Activated CD4-positive, alpha-beta T cell treated with anti-CD3 and anti-CD28 coated beads for 36 hours (primary cell): ENCODE measurements around the gene NOX5. TPM values are rescaled to one million over a fixed set of nuclear protein-coding genes. Genes with fewer than 3 reads are reported as not detected.
"Not testable (repeated sequence)": the region's sequence is repeated elsewhere in the genome, so short reads cannot be mapped to it uniquely, and the experiment has no call there.

Source experiments
- ATAC-seq: fragments of 200-7000 bp; cut with Tn5 transposase; one replicate; pipeline ENCODE4 v1.10.0; 2021; ENCODE audit warnings: mild to moderate bottlenecking, moderate library complexity
- CTCF ChIA-PET: fragments of 350-600 bp; sonication (Branson Sonifier 250); formaldehyde crosslinking; loops from one replicate; lab custom pipeline; 2021; ENCODE audit warnings: antibody characterized with exemption; lab: Charles Lee
- POLR2A ChIA-PET: fragments of 350-600 bp; sonication (Branson Sonifier 250); formaldehyde crosslinking; loops from one replicate; lab custom pipeline; 2021; ENCODE audit warnings: antibody characterized with exemption, inconsistent platforms; lab: Charles Lee
- DNase-seq: peaks from one replicate; pipeline ENCODE4 v3.0.0-alpha.2; 2020
- H3K27ac Mint-ChIP-seq: one replicate; pipeline ENCODE4 v1.8.0; 2021; ENCODE audit warnings: mixed read lengths
- H3K27me3 Mint-ChIP-seq: one replicate; pipeline ENCODE4 v1.8.0; 2021; ENCODE audit warnings: mixed read lengths
- H3K36me3 Mint-ChIP-seq: one replicate; pipeline ENCODE4 v1.8.0; 2021; ENCODE audit warnings: low read depth, mixed read lengths
- H3K4me1 Mint-ChIP-seq: one replicate; pipeline ENCODE4 v1.8.0; 2021; ENCODE audit warnings: mixed read lengths
- H3K4me3 Mint-ChIP-seq: one replicate; pipeline ENCODE4 v1.8.0; 2021; ENCODE audit warnings: mild to moderate bottlenecking, moderate library complexity, mixed read lengths
- H3K9me3 Mint-ChIP-seq: one replicate; pipeline ENCODE4 v1.8.0; 2021; ENCODE audit warnings: low read depth, mixed read lengths
- intact Hi-C, 2 experiments: fragments of 100-400 bp; cut with DNase I in 1 of 2; cut with micrococcal nuclease in 1 of 2; formaldehyde crosslinking; loops; one replicate each; pipeline versions ENCODE4 v1.14.2 to v1.15.1; 2022 to 2024; cut with DNase I, micrococcal nuclease
- total RNA-seq, 2 experiments: library from RNA; stranded (reverse); gene quantifications; one replicate each; pipeline ENCODE4 v1.2.3, GENCODE V29; 2021

The NOX5 gene, protein sequence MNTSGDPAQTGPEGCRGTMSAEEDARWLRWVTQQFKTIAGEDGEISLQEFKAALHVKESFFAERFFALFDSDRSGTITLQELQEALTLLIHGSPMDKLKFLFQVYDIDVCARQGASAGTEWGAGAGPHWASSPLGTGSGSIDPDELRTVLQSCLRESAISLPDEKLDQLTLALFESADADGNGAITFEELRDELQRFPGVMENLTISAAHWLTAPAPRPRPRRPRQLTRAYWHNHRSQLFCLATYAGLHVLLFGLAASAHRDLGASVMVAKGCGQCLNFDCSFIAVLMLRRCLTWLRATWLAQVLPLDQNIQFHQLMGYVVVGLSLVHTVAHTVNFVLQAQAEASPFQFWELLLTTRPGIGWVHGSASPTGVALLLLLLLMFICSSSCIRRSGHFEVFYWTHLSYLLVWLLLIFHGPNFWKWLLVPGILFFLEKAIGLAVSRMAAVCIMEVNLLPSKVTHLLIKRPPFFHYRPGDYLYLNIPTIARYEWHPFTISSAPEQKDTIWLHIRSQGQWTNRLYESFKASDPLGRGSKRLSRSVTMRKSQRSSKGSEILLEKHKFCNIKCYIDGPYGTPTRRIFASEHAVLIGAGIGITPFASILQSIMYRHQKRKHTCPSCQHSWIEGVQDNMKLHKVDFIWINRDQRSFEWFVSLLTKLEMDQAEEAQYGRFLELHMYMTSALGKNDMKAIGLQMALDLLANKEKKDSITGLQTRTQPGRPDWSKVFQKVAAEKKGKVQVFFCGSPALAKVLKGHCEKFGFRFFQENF
- not detected for total RNA-seq

DNA sequence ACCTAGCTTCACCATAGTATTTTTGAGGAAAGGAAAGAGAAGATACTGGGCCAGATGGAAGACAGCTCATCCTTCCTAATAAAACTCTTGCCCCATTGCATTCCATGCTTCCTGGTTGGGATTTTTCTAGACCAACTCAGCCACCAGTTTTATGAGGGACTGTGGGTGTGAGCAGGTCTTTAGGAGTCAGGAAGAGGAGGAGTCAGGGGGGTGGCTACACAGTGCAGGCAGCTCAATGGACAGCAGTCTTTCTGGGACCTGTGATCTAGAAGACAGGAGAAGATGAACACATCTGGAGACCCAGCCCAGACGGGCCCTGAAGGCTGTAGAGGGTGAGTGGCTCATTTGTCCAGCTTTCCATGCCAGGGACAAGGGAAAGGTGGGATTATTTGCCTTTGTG, at the start of gene NOX5:
TSS of gene NOX5 (plus strand) at position 242 of the 400 bp plus-strand sequence. CDS start at position 283, 41 bp downstream.
- Mint-ChIP-seq H3K4me1 (no peaks in the 10 kb centered on the region), H3K27me3 (peaks cover 8% of the 10 kb centered on the region), H3K9me3 (peaks cover 6% of the 10 kb centered on the region), H3K36me3 (no peaks in the 10 kb centered on the region), H3K27ac (no peak within 1 kb of the TSS), H3K4me3 (no peak within 1 kb of the TSS)
- DNase-seq (no peak), ATAC-seq (no peak)
- ChIA-PET POLR2A (no interaction called here), CTCF (interaction anchor here (0.7 to 0.9 kb wide), 3 partner anchors 10 to 47 kb away, joined by 3 to 4 read pairs (median 3); no protein-coding TSS in a partner anchor)
- intact Hi-C loops = no loop called here

DNA sequence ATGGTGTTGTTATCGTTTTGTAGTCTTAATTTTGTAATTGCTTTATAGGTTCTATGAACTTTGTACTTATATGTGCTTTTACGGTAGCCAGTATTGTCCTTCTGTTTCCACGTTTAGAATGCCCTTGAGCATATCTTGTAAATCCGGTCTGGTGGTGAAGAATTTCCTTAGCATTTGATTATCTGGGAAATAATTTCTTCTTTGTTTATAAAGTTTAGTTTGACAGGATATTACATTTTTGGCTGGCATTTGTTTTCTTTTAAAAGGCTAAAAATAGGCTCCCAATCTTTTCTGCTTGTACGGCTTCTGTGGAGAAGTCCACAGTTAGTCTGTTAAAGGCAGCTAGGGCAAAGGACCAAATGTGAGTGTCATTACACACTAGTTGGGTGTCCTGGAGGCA, 47.5 kb upstream of the NOX5 start:
- no peak for ATAC-seq

GRCh38 chr15:68967948-68968347, 46.5 kb upstream of the NOX5 start:
- ChIA-PET POLR2A (no interaction called here), CTCF (no interaction called here)
- Mint-ChIP-seq H3K9me3 (peaks cover 17% of the 10 kb centered on the region), H3K4me3 (no peak overlapping the region), H3K27me3 (peaks cover 18% of the 10 kb centered on the region), H3K4me1 (no peaks in the 10 kb centered on the region), H3K27ac (no peak overlapping the region), H3K36me3 (no peaks in the 10 kb centered on the region)
- DNase-seq (no peak), ATAC-seq (no peak)
- intact Hi-C loops = no loop called here

More for the DNA sequence above, 47.5 kb upstream of the NOX5 start:
- no peak overlapping the region for H3K4me3 Mint-ChIP-seq
- DNase-seq = no peak
- no peaks in the 10 kb centered on the region for H3K4me1 Mint-ChIP-seq
- intact Hi-C loops = no loop called here
- CTCF ChIA-PET = interaction anchor here (0.6 kb wide), 2 partner anchors 48 to 1619 kb away, joined by 3 read pairs; no protein-coding TSS in a partner anchor
- no peak overlapping the region for H3K27ac Mint-ChIP-seq
- peaks cover 21% of the 10 kb centered on the region for H3K27me3 Mint-ChIP-seq
- POLR2A ChIA-PET = no interaction called here
- peaks cover 17% of the 10 kb centered on the region for H3K9me3 Mint-ChIP-seq
- no peaks in the 10 kb centered on the region for H3K36me3 Mint-ChIP-seq

- Mint-ChIP-seq H3K27ac (no peak overlapping the region), H3K4me1 (no peaks in the 10 kb centered on the region), H3K36me3 (no peaks in the 10 kb centered on the region), H3K27me3 (peaks cover 21% of the 10 kb centered on the region), H3K4me3 (no peak overlapping the region), H3K9me3 (peaks cover 17% of the 10 kb centered on the region)
- ChIA-PET CTCF (no interaction called here), POLR2A (no interaction called here)
- intact Hi-C loops = no loop called here
- DNase-seq (no peak), ATAC-seq (no peak)
These were observed 45.2 kb upstream of the NOX5 start for GRCh38 chr15:68969298-68969697.

DNA sequence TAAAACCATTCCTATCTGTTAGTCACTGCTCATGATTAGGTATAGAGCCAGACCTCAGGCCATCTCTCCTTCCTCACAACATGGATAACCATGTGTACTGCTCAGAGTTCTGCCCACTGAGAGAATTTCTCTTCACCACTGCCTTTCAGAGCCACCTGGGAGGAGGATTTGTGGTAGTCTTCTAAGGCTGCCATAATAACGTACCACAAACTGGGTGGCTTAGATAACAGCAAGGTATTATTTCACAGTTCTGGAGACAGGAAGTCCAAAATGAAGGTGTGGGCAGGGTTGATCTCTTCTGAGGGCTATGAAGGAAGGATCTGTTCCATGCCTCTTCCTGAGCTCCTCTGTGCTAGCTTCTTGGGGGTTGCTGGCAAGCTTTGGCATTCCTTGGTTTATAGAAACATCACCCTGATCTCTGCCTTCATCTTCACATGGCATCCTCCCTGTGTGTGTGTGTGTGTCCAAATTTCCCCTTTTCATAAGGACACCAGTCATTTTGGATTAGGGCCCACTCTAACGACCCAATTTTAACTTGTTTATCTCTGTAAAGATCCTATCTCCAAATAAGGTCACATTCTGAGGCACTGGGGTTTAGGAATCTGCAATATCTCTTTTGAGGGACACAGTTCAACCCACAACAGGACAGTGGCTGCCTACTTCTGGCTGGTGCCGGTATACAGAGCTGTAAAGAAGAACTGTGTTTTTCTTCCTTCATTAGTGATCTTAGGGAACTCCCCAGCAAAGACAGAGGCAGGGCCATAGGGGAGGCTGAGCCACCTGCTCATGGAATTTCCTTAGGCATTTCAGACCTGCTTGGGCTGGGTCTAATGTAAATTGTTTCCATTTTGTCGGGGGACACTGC, 42.1 kb upstream of the NOX5 start:
- ATAC-seq (no peak), DNase-seq (no peak)
- intact Hi-C loops = no loop called here
- no peaks in the 10 kb centered on the region for H3K36me3 Mint-ChIP-seq
- ChIA-PET POLR2A (interaction anchor here (1.3 kb wide), 1 partner anchor 8 kb away, joined by 3 read pairs; no protein-coding TSS in a partner anchor), CTCF (no interaction called here)
- H3K4me1 Mint-ChIP-seq = no peaks in the 10 kb centered on the region
- no peak overlapping the region for H3K27ac Mint-ChIP-seq
- H3K4me3 Mint-ChIP-seq = no peak overlapping the region
- H3K9me3 Mint-ChIP-seq = peaks cover 22% of the 10 kb centered on the region
- peaks cover 26% of the 10 kb centered on the region for H3K27me3 Mint-ChIP-seq

DNA sequence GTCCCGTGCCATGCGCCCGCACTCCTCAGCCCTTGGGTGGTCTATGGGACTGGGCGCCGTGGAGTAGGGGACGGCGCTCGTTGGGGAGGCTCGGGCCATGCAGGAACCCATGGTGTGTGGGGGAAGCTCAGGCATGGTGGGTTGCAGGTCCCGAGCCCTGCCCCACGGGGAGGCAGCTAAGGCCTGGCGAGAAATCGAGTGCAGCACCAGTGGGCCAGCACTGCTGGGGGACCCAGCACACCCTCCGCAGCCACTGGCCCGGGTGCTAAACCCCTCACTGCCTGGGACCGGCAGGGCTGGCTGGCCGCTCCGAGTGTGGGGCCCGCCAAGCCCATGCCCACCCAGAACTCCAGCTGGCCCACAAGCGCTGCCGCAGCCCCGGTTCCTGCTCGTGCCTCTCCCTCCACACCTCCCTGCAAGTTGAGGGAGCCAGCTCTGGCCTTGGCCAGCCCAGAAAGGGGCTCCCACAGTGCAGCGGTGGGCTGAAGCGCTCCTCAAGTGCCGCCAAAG, 38.8 kb upstream of the NOX5 start:
- H3K27me3 Mint-ChIP-seq = peaks cover 20% of the 10 kb centered on the region
- CTCF ChIA-PET, ATAC-seq: not testable (repeated sequence)

DNA sequence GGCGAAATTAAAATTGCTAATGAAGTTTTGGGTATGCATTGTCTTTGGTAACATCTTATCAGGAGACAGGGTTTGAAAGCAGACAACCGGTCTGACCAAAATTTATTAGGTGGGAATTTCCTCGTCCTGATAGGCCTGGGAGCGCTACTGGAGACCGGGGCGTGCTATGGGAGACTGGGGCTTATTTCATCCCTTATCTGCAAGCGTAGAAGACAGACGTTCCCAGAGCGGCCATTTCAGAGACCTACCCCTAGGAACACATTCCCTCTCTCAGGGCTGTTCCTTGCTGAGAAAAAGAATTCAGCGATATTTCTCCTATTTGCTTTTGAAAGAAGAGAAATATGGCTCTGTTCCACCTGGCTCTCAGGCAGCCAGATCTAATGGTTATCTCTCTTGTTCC, 37.1 kb upstream of the NOX5 start:
- intact Hi-C loops, CTCF ChIA-PET, H3K36me3 Mint-ChIP-seq, H3K4me3 Mint-ChIP-seq, ATAC-seq, H3K9me3 Mint-ChIP-seq, H3K4me1 Mint-ChIP-seq, H3K27ac Mint-ChIP-seq, POLR2A ChIA-PET, DNase-seq: not testable (repeated sequence)
- peaks cover 24% of the 10 kb centered on the region for H3K27me3 Mint-ChIP-seq

More for the DNA sequence above, 38.8 kb upstream of the NOX5 start:
- DNase-seq, H3K27ac Mint-ChIP-seq, H3K36me3 Mint-ChIP-seq, POLR2A ChIA-PET, H3K4me1 Mint-ChIP-seq, H3K9me3 Mint-ChIP-seq, intact Hi-C loops, H3K4me3 Mint-ChIP-seq: not testable (repeated sequence)

GRCh38 chr15:68979006-68979405, 35.5 kb upstream of the NOX5 start:
- intact Hi-C loops = no loop called here
- H3K27me3 Mint-ChIP-seq = peaks cover 18% of the 10 kb centered on the region
- ChIA-PET POLR2A (no interaction called here), CTCF (no interaction called here)
- H3K36me3 Mint-ChIP-seq = no peaks in the 10 kb centered on the region
- ATAC-seq (no peak), DNase-seq (no peak)
- H3K9me3 Mint-ChIP-seq = peaks cover 8% of the 10 kb centered on the region
- no peak overlapping the region for H3K27ac Mint-ChIP-seq
- no peak overlapping the region for H3K4me3 Mint-ChIP-seq
- no peaks in the 10 kb centered on the region for H3K4me1 Mint-ChIP-seq

DNA sequence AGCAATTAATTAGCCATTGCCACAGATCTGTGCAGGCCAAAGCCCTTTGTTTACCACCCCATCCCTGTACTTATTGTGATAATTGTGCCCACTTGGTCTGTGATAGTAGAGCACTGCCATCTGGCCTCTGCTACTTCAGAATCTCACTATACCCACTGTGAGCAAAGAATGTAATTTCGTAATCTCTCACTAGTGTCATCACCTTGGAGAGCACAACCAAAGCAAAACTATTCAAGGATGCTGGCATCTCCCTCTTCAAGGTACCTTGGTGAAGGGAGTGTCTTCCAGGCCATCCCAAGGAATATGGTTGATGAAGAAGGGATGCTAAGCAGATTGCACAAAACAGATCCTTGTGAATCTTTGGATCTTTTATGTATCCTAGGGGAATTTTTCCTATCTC, 34.7 kb upstream of the NOX5 start:
- Mint-ChIP-seq H3K27me3 (peaks cover 10% of the 10 kb centered on the region), H3K9me3 (peaks cover 8% of the 10 kb centered on the region), H3K4me1 (no peaks in the 10 kb centered on the region), H3K27ac (no peak overlapping the region), H3K4me3 (no peak overlapping the region), H3K36me3 (no peaks in the 10 kb centered on the region)
- CTCF ChIA-PET = no interaction called here
- ATAC-seq (no peak), DNase-seq (no peak)
- intact Hi-C loops = no loop called here
- POLR2A ChIA-PET = interaction anchor here (1.1 kb wide), 1 partner anchor 8 kb away, joined by 3 read pairs; no protein-coding TSS in a partner anchor

DNA sequence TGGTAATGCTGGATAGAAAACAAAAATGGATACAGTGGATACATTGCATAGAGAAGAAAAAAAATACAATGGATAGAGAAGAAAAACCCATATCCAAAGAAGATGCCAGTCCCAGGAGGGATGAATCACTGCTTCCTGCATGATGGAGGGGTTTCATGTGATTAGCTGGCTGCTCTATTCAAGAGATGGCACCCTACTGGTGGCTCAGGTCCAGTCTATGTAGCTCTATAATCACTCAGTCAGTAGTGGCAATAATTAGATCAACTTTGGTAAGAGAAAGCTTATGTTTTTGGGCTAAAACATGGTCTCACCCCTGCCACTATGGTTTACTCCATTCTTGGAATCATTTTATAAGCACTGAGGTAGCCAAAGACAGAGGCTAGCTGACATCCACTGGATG, 33.7 kb upstream of the NOX5 start:
- peaks cover 8% of the 10 kb centered on the region for H3K9me3 Mint-ChIP-seq
- CTCF ChIA-PET = no interaction called here
- peaks cover 11% of the 10 kb centered on the region for H3K27me3 Mint-ChIP-seq
- DNase-seq (no peak), ATAC-seq (no peak)
- H3K4me1 Mint-ChIP-seq = no peaks in the 10 kb centered on the region
- POLR2A ChIA-PET = interaction anchor here (1.1 kb wide), 1 partner anchor 9 kb away, joined by 3 read pairs; no protein-coding TSS in a partner anchor
- no peaks in the 10 kb centered on the region for H3K36me3 Mint-ChIP-seq
- H3K4me3 Mint-ChIP-seq = no peak overlapping the region
- intact Hi-C loops = no loop called here
- no peak overlapping the region for H3K27ac Mint-ChIP-seq

- H3K27me3 Mint-ChIP-seq = peaks cover 11% of the 10 kb centered on the region
- ATAC-seq = no peak
- H3K27ac Mint-ChIP-seq = no peak overlapping the region
- intact Hi-C loops = no loop called here
- CTCF ChIA-PET = no interaction called here
- no peaks in the 10 kb centered on the region for H3K36me3 Mint-ChIP-seq
- H3K4me1 Mint-ChIP-seq = no peaks in the 10 kb centered on the region
- H3K4me3 Mint-ChIP-seq = no peak overlapping the region
- DNase-seq = no peak
- POLR2A ChIA-PET = no interaction called here
- peaks cover 3% of the 10 kb centered on the region for H3K9me3 Mint-ChIP-seq
These were observed 32.6 kb upstream of the NOX5 start for GRCh38 chr15:68981941-68982340.
